HG02610 (cell line): ENCODE measurements around the gene GGTLC2.

Experiments used
- ATAC-seq: cut with Tn5 transposase; IDR thresholded peaks from one replicate; pipeline ENCODE4 v1.9.1; 2021; ENCODE audit warnings: mild to moderate bottlenecking, moderate library complexity; ENCODE audit not compliant: unreplicated experiment

GGTLC2 gene

GRCh38 chr22:22667966-22668880 lies 23.8 kb downstream of the GGTLC2 start:
- no peak for ATAC-seq

- no peak for ATAC-seq
These were observed 24.7 kb downstream of the GGTLC2 start for GRCh38 chr22:22669093-22669492.

- ATAC-seq = no peak
These were observed 25.8 kb downstream of the GGTLC2 start for GRCh38 chr22:22670076-22670795.

- no peak for ATAC-seq
These were observed 27.1 kb downstream of the GGTLC2 start for GRCh38 chr22:22671506-22671905.

- ATAC-seq = no peak
These were observed 28.7 kb downstream of the GGTLC2 start for GRCh38 chr22:22673099-22673498.

GRCh38 chr22:22673628-22674027 lies 29.2 kb downstream of the GGTLC2 start:
- ATAC-seq = no peak

- no peak for ATAC-seq
These were observed 30.1 kb downstream of the GGTLC2 start for GRCh38 chr22:22674467-22674866.

- ATAC-seq = no peak
These were observed 34.6 kb downstream of the GGTLC2 start for GRCh38 chr22:22678970-22679369.

GRCh38 chr22:22680396-22680795 lies 36.0 kb downstream of the GGTLC2 start:
- ATAC-seq = no peak

- no peak for ATAC-seq
These were observed 36.9 kb downstream of the GGTLC2 start for GRCh38 chr22:22681221-22681739.

GRCh38 chr22:22682196-22682595 lies 37.8 kb downstream of the GGTLC2 start:
- ATAC-seq = no peak

- no peak for ATAC-seq
These were observed 38.6 kb downstream of the GGTLC2 start for GRCh38 chr22:22682807-22683667.

GRCh38 chr22:22683668-22684361 lies 39.4 kb downstream of the GGTLC2 start:
- ATAC-seq = no peak

- ATAC-seq = no peak
These were observed 40.5 kb downstream of the GGTLC2 start for GRCh38 chr22:22684580-22685561.

- ATAC-seq = no peak
These were observed 41.2 kb downstream of the GGTLC2 start for GRCh38 chr22:22685586-22685985.

GRCh38 chr22:22686202-22687115 lies 42.0 kb downstream of the GGTLC2 start:
- peak; percentile 51 for ATAC-seq

- no peak for ATAC-seq
These were observed 43.5 kb downstream of the GGTLC2 start for GRCh38 chr22:22687638-22688500.
